ENCODE results near the gene TAPT1. TPM values are rescaled to one million over a fixed set of nuclear protein-coding genes. Genes with fewer than 3 reads are reported as not detected.

The TAPT1 gene
- total RNA-seq, 1 donor from 2014 or later, result 25.3 TPM

DNA sequence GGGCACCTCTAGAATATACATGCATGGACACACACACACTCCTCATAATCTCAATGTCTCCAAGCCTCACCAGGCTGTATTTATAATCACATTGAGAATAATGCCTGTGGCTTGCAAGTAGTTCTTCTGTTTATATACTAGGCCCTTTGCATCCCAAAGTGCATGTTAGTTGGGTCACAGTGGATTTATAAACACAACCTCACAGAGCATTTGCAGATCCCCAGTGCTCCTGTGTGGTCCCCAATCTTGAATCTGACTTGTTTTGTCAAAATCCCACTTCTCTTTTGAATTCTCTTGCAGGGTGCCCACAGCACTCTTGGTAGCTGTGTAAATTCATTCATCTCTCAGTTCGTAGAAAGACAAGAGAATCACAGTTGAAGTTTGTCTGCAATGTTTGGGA is 92.9 kb downstream of the TAPT1 start:
- Histone ChIP-seq H3K9me3 (ENCODE audit: insufficient read depth, low read depth, low read length) (peaks cover 3% of the 10 kb centered on the region), H2AFZ (ENCODE audit: low read depth, low read length) (no peak overlapping the region), H3K4me2 (ENCODE audit: low read length) (no peak overlapping the region), H3K27ac (ENCODE audit: low read depth, low read length) (no peak overlapping the region), H3K4me1 (ENCODE audit: insufficient read depth, low read length) (no peaks in the 10 kb centered on the region), H3K36me3 (ENCODE audit: insufficient read depth, low read length) (no peaks in the 10 kb centered on the region), H4K20me1 (ENCODE audit: insufficient read depth, low read length) (no peaks in the 10 kb centered on the region), H3K9ac (ENCODE audit: low read length) (no peak overlapping the region), H3K79me2 (ENCODE audit: insufficient read depth, low read length) (no peaks in the 10 kb centered on the region), H3K4me3 (ENCODE audit: insufficient read depth, low read depth, low read length) (no peak overlapping the region), H3K27me3 (ENCODE audit: insufficient read depth, low read length) (peaks cover 3% of the 10 kb centered on the region)
- Mint-ChIP-seq H3K27me3 (ENCODE audit: low read depth, unreplicated experiment) (peaks cover 3% of the 10 kb centered on the region), H3K4me3 (ENCODE audit: unreplicated experiment) (no peak overlapping the region), H3K36me3 (ENCODE audit: low read depth, unreplicated experiment) (peaks cover 2% of the 10 kb centered on the region), H3K9me3 (ENCODE audit: unreplicated experiment) (peaks cover 13% of the 10 kb centered on the region), H3K4me1 (ENCODE audit: low read depth, unreplicated experiment) (peaks cover 4% of the 10 kb centered on the region), H3K27ac (ENCODE audit: unreplicated experiment) (no peak overlapping the region)
- DNase-seq (ENCODE audit: low read depth), result no peak
- TF ChIP-seq EZH2 (IDR thresholded peaks at IDR 0.05; ENCODE audit: insufficient read depth, low read length), result no peak
- TF ChIP-seq, protein P1, sequence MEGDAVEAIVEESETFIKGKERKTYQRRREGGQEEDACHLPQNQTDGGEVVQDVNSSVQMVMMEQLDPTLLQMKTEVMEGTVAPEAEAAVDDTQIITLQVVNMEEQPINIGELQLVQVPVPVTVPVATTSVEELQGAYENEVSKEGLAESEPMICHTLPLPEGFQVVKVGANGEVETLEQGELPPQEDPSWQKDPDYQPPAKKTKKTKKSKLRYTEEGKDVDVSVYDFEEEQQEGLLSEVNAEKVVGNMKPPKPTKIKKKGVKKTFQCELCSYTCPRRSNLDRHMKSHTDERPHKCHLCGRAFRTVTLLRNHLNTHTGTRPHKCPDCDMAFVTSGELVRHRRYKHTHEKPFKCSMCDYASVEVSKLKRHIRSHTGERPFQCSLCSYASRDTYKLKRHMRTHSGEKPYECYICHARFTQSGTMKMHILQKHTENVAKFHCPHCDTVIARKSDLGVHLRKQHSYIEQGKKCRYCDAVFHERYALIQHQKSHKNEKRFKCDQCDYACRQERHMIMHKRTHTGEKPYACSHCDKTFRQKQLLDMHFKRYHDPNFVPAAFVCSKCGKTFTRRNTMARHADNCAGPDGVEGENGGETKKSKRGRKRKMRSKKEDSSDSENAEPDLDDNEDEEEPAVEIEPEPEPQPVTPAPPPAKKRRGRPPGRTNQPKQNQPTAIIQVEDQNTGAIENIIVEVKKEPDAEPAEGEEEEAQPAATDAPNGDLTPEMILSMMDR (IDR thresholded peaks at IDR 0.05; ENCODE audit: insufficient read depth, low read depth, low read length), result no peak
- no peak for FAIRE-seq

DNA sequence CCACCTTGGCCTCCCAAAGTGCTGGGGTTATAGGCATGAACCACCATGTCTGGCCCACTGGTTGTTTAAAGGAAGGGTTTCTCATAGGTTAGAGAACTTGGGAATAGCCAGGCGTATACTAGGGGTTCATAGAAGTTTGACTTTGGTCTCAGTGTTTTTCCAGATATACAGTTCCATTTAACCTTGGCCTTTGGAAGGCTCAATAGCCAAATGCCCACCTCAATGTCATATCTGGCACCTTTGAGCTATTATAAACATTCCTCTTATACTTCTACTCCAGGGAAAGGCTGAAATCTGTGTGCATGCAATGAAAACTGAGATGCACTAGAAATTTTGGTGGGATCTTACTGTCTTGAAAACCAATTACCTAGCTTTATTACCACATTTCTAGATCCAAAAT is 95.0 kb downstream of the TAPT1 start:
- Histone ChIP-seq H3K36me3 (ENCODE audit: insufficient read depth, low read length) (no peaks in the 10 kb centered on the region), H3K27me3 (ENCODE audit: insufficient read depth, low read length) (peaks cover 8% of the 10 kb centered on the region), H3K4me2 (ENCODE audit: low read length) (no peak overlapping the region), H3K9me3 (ENCODE audit: insufficient read depth, low read depth, low read length) (peaks cover 3% of the 10 kb centered on the region), H4K20me1 (ENCODE audit: insufficient read depth, low read length) (no peaks in the 10 kb centered on the region), H3K4me3 (ENCODE audit: insufficient read depth, low read depth, low read length) (no peak overlapping the region), H3K9ac (ENCODE audit: low read length) (no peak overlapping the region), H3K79me2 (ENCODE audit: insufficient read depth, low read length) (no peaks in the 10 kb centered on the region), H3K4me1 (ENCODE audit: insufficient read depth, low read length) (no peaks in the 10 kb centered on the region), H2AFZ (ENCODE audit: low read depth, low read length) (no peak overlapping the region), H3K27ac (ENCODE audit: low read depth, low read length) (no peak overlapping the region)
- no peak overlapping the region for H3K4me3 Mint-ChIP-seq (ENCODE audit: unreplicated experiment)
- no peak for FAIRE-seq
- peaks cover 13% of the 10 kb centered on the region for H3K9me3 Mint-ChIP-seq (ENCODE audit: unreplicated experiment)
- TF ChIP-seq, protein P1 (IDR thresholded peaks at IDR 0.05; ENCODE audit: insufficient read depth, low read depth, low read length), result no peak
- TF ChIP-seq EZH2 (IDR thresholded peaks at IDR 0.05; ENCODE audit: insufficient read depth, low read length), result no peak
- DNase-seq (ENCODE audit: low read depth), result no peak
- H3K36me3 Mint-ChIP-seq (ENCODE audit: low read depth, unreplicated experiment), result no peaks in the 10 kb centered on the region
- H3K27me3 Mint-ChIP-seq (ENCODE audit: low read depth, unreplicated experiment), result no peaks in the 10 kb centered on the region
- H3K4me1 Mint-ChIP-seq (ENCODE audit: low read depth, unreplicated experiment), result peaks cover 3% of the 10 kb centered on the region
- H3K27ac Mint-ChIP-seq (ENCODE audit: unreplicated experiment), result no peak overlapping the region

GRCh38 chr4:16129336-16129735 is 96.9 kb downstream of the TAPT1 start:
- no peaks in the 10 kb centered on the region for H3K79me2 ChIP-seq (ENCODE audit: insufficient read depth, low read length)
- H3K9me3 Mint-ChIP-seq (ENCODE audit: unreplicated experiment), result peaks cover under 1% of the 10 kb centered on the region
- H3K4me3 Mint-ChIP-seq (ENCODE audit: unreplicated experiment), result no peak overlapping the region
- H3K4me2 ChIP-seq (ENCODE audit: low read length), result no peak overlapping the region
- H2AFZ ChIP-seq (ENCODE audit: low read depth, low read length), result no peak overlapping the region
- TF ChIP-seq, protein P1 (IDR thresholded peaks at IDR 0.05; ENCODE audit: insufficient read depth, low read depth, low read length), result no peak
- no peak for TF ChIP-seq EZH2 (IDR thresholded peaks at IDR 0.05; ENCODE audit: insufficient read depth, low read length)
- no peaks in the 10 kb centered on the region for H3K36me3 Mint-ChIP-seq (ENCODE audit: low read depth, unreplicated experiment)
- H3K4me1 ChIP-seq (ENCODE audit: insufficient read depth, low read length), result no peaks in the 10 kb centered on the region
- peaks cover 6% of the 10 kb centered on the region for H3K27me3 ChIP-seq (ENCODE audit: insufficient read depth, low read length)
- no peaks in the 10 kb centered on the region for H3K9me3 ChIP-seq (ENCODE audit: insufficient read depth, low read depth, low read length)
- H3K27me3 Mint-ChIP-seq (ENCODE audit: low read depth, unreplicated experiment), result peaks cover 2% of the 10 kb centered on the region
- no peaks in the 10 kb centered on the region for H3K36me3 ChIP-seq (ENCODE audit: insufficient read depth, low read length)
- H4K20me1 ChIP-seq (ENCODE audit: insufficient read depth, low read length), result no peaks in the 10 kb centered on the region
- H3K27ac ChIP-seq (ENCODE audit: low read depth, low read length), result no peak overlapping the region
- H3K27ac Mint-ChIP-seq (ENCODE audit: unreplicated experiment), result no peak overlapping the region
- no peak for FAIRE-seq
- DNase-seq (ENCODE audit: low read depth), result no peak
- H3K9ac ChIP-seq (ENCODE audit: low read length), result no peak overlapping the region
- H3K4me3 ChIP-seq (ENCODE audit: insufficient read depth, low read depth, low read length), result no peak overlapping the region
- peaks cover 2% of the 10 kb centered on the region for H3K4me1 Mint-ChIP-seq (ENCODE audit: low read depth, unreplicated experiment)
